NCI-H187 (cell line): Measurements from ENCODE around the gene VPS13C.

Experiments
- DNase-seq, 2 experiments: peaks; one replicate each; lab custom pipeline; 2025; lab: John Stamatoyannopoulos, UW

The VPS13C gene

GRCh38 chr15:61935493-61935892 lies 124.8 kb downstream of the VPS13C start:
- no peak for DNase-seq

- DNase-seq = no peak
Observed at GRCh38 chr15:61929452-61929851, 130.8 kb downstream of the VPS13C start.

- no peak for DNase-seq
Observed at GRCh38 chr15:61923173-61923572, 137.1 kb downstream of the VPS13C start.

- DNase-seq = no peak
Observed at GRCh38 chr15:61921093-61921492, 139.2 kb downstream of the VPS13C start.

- no peak for DNase-seq
Observed at GRCh38 chr15:61917457-61917856, 142.8 kb downstream of the VPS13C start.

- DNase-seq = no peak
Observed at GRCh38 chr15:61916104-61916503, 144.1 kb downstream of the VPS13C start.

- no peak for DNase-seq
Observed at GRCh38 chr15:61915640-61916039, 144.6 kb downstream of the VPS13C start.

- DNase-seq = no peak
Observed at GRCh38 chr15:61910839-61911369, 149.3 kb downstream of the VPS13C start.

- no peak for DNase-seq
Observed at GRCh38 chr15:61908241-61908640, 152.0 kb downstream of the VPS13C start.

GRCh38 chr15:61907753-61908086 lies 152.5 kb downstream of the VPS13C start:
- DNase-seq = no peak

- no peak for DNase-seq
Observed at GRCh38 chr15:61906961-61907752, 153.1 kb downstream of the VPS13C start.

- no peak for DNase-seq
Observed at GRCh38 chr15:61893146-61893545, 167.1 kb downstream of the VPS13C start.

GRCh38 chr15:61892140-61892539 lies 168.1 kb downstream of the VPS13C start:
- no peak for DNase-seq

- DNase-seq = no peak
Observed at GRCh38 chr15:61890106-61890505, 170.1 kb downstream of the VPS13C start.

GRCh38 chr15:61889706-61890105 lies 170.5 kb downstream of the VPS13C start:
- DNase-seq = no peak

- DNase-seq = no peak
Observed at GRCh38 chr15:61888074-61888780, 172.0 kb downstream of the VPS13C start.

- no peak for DNase-seq
Observed at GRCh38 chr15:61880084-61880483, 180.2 kb downstream of the VPS13C start.

GRCh38 chr15:61879219-61879618 lies 181.0 kb downstream of the VPS13C start:
- no peak for DNase-seq

- DNase-seq = no peak
Observed at GRCh38 chr15:61871926-61872522, 188.2 kb downstream of the VPS13C start.

- DNase-seq = no peak
Observed at GRCh38 chr15:61869656-61870055, 190.6 kb downstream of the VPS13C start.

GRCh38 chr15:61861962-61862361 lies 198.3 kb downstream of the VPS13C start:
- no peak for DNase-seq

- DNase-seq = no peak
Observed at GRCh38 chr15:61857169-61857829, 202.9 kb downstream of the VPS13C start.
